ENCODE results near the gene PPP1R3F. TPM values are rescaled to one million over a fixed set of nuclear protein-coding genes. Genes with fewer than 3 reads are reported as not detected.
"Not testable (repeated sequence)": the region's sequence is repeated elsewhere in the genome, so short reads cannot be mapped to it uniquely, and the experiment has no call there.

PPP1R3F gene
- total RNA-seq, 1 donor from 2014 or later = 16.1 TPM

- H3K9me3 Mint-ChIP-seq (ENCODE audit: unreplicated experiment); H3K4me1 Mint-ChIP-seq (ENCODE audit: low read depth, unreplicated experiment); H3K4me3 Mint-ChIP-seq (ENCODE audit: unreplicated experiment); H3K36me3 Mint-ChIP-seq (ENCODE audit: unreplicated experiment); DNase-seq; H3K27ac Mint-ChIP-seq (ENCODE audit: unreplicated experiment); H3K27me3 Mint-ChIP-seq (ENCODE audit: unreplicated experiment): not testable (repeated sequence)
These were observed 54.1 kb downstream of the PPP1R3F start for GRCh38 chrX:49323735-49324134.

GRCh38 chrX:49330421-49330820, 60.8 kb downstream of the PPP1R3F start:
- H3K4me1 Mint-ChIP-seq (ENCODE audit: low read depth, unreplicated experiment); DNase-seq; H3K4me3 Mint-ChIP-seq (ENCODE audit: unreplicated experiment); H3K27me3 Mint-ChIP-seq (ENCODE audit: unreplicated experiment); H3K36me3 Mint-ChIP-seq (ENCODE audit: unreplicated experiment); H3K27ac Mint-ChIP-seq (ENCODE audit: unreplicated experiment); H3K9me3 Mint-ChIP-seq (ENCODE audit: unreplicated experiment): not testable (repeated sequence)

- not testable (repeated sequence) for H3K27ac Mint-ChIP-seq (ENCODE audit: unreplicated experiment); H3K4me3 Mint-ChIP-seq (ENCODE audit: unreplicated experiment); DNase-seq; H3K27me3 Mint-ChIP-seq (ENCODE audit: unreplicated experiment); H3K36me3 Mint-ChIP-seq (ENCODE audit: unreplicated experiment); H3K4me1 Mint-ChIP-seq (ENCODE audit: low read depth, unreplicated experiment); H3K9me3 Mint-ChIP-seq (ENCODE audit: unreplicated experiment)
These were observed 61.7 kb downstream of the PPP1R3F start, which contains the start of gene GAGE13 for GRCh38 chrX:49331282-49331681. Gene GAGE13, plus strand, starts transcription at chrX:49331582. Its CDS starts 1,156 bp downstream, at chrX:49332738.

- DNase-seq; H3K27ac Mint-ChIP-seq (ENCODE audit: unreplicated experiment); H3K4me3 Mint-ChIP-seq (ENCODE audit: unreplicated experiment); H3K27me3 Mint-ChIP-seq (ENCODE audit: unreplicated experiment); H3K36me3 Mint-ChIP-seq (ENCODE audit: unreplicated experiment); H3K4me1 Mint-ChIP-seq (ENCODE audit: low read depth, unreplicated experiment); H3K9me3 Mint-ChIP-seq (ENCODE audit: unreplicated experiment): not testable (repeated sequence)
These were observed 62.2 kb downstream of the PPP1R3F start for GRCh38 chrX:49331841-49332240.

Other genes starting within 250 kb of the PPP1R3F start
- 39.8 TPM for gene TFE3, start 226.4 kb upstream of the PPP1R3F start, total RNA-seq (ENCODE audit: unreplicated experiment)
- 17.6 TPM for gene CCDC120, start 210.8 kb upstream of the PPP1R3F start, total RNA-seq (ENCODE audit: unreplicated experiment)
- gene PRAF2, start 195.8 kb upstream of the PPP1R3F start, total RNA-seq (ENCODE audit: unreplicated experiment) = 41.5 TPM
- 66.4 TPM for gene WDR45, start 189.9 kb upstream of the PPP1R3F start, total RNA-seq (ENCODE audit: unreplicated experiment)
- 20.6 TPM for gene GPKOW, start 146.1 kb upstream of the PPP1R3F start, total RNA-seq (ENCODE audit: unreplicated experiment)
- 2.7 TPM for gene MAGIX, start 107.0 kb upstream of the PPP1R3F start, total RNA-seq (ENCODE audit: unreplicated experiment)
- 12.2 TPM for gene PLP2, start 97.9 kb upstream of the PPP1R3F start, total RNA-seq (ENCODE audit: unreplicated experiment)
- 1.6 TPM for gene PRICKLE3, start 83.4 kb upstream of the PPP1R3F start, total RNA-seq (ENCODE audit: unreplicated experiment)
- 291 TPM for gene SYP, start 69.6 kb upstream of the PPP1R3F start, total RNA-seq (ENCODE audit: unreplicated experiment)
- 0.47 TPM for gene CACNA1F, start 36.5 kb upstream of the PPP1R3F start, total RNA-seq (ENCODE audit: unreplicated experiment)
- 15.0 TPM for gene CCDC22, start 34.3 kb upstream of the PPP1R3F start, total RNA-seq (ENCODE audit: unreplicated experiment)
- 0.78 TPM for gene FOXP3, start 5.1 kb upstream of the PPP1R3F start, total RNA-seq (ENCODE audit: unreplicated experiment)
- not detected for gene GAGE10, start 33.9 kb downstream of the PPP1R3F start, total RNA-seq (ENCODE audit: unreplicated experiment)
- not detected for gene GAGE12J, start 52.2 kb downstream of the PPP1R3F start, total RNA-seq (ENCODE audit: unreplicated experiment)
- not detected for gene GAGE13, start 61.8 kb downstream of the PPP1R3F start, total RNA-seq (ENCODE audit: unreplicated experiment)

Measured in glutamatergic neuron (in vitro differentiated cells).